HFF-Myc (cell line): ENCODE data around the gene RAB14.
A peak's percentile ranks its signal among the peaks of the same experiment; 100 is the strongest.

ENCODE experiments used
- DNase-seq: peaks from one replicate; pipeline ENCODE4 v3.0.0-alpha.2; 2011; ENCODE audit warnings: low read depth; ENCODE audit errors: extremely low read depth
- H3K4me3 ChIP-seq: replicated peaks from 2 replicates; pipeline ENCODE4 v1.5.1; 2011; ENCODE audit warnings: low read depth, mild to moderate bottlenecking, control low read depth, low read length
- TF ChIP-seq, protein P1 (sequence below): IDR thresholded peaks from 2 replicates; pipeline ENCODE4 v1.5.1; 2012; ENCODE audit warnings: mild to moderate bottlenecking, low read depth, low read length, control low read depth; ENCODE audit errors: missing control alignments

RAB14 gene

DNA sequence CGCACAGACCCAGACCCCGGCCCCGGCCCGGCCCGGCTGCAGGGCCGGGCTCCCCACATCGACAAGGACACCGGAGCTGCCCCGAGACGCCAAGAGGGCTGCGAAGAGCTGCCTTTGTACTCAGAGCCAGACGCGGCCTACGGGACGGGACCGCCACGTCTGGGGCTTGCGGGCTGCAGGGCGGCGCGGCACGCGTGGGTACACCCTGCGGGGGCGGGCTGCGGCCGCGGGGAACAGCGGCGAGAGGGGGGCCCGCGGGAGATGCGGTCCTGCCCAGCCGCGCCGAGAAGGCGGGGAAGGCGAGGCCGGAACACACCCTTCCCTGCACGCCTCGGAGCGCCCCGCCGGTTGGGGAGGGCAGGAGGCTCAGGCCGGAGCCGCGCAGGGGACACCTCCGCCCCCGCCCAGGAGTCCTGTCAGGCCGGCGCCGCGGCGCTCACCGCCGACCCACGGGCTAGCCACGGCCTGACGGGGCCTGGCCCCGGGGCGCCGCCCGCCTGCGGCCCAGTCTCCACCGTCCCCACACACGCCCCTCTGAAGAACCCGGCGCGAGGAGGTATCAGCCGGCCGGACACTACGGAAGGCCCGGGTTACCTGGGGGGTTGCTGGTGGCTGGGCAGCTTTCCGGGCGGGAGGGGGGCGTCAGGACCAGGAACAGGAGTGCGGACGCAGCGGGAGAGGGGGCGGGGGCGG is 478 bp downstream of the RAB14 start:
- DNase-seq = no peak
- peak overlapping the region; percentile 90 for H3K4me3 ChIP-seq
- TF ChIP-seq, protein P1, sequence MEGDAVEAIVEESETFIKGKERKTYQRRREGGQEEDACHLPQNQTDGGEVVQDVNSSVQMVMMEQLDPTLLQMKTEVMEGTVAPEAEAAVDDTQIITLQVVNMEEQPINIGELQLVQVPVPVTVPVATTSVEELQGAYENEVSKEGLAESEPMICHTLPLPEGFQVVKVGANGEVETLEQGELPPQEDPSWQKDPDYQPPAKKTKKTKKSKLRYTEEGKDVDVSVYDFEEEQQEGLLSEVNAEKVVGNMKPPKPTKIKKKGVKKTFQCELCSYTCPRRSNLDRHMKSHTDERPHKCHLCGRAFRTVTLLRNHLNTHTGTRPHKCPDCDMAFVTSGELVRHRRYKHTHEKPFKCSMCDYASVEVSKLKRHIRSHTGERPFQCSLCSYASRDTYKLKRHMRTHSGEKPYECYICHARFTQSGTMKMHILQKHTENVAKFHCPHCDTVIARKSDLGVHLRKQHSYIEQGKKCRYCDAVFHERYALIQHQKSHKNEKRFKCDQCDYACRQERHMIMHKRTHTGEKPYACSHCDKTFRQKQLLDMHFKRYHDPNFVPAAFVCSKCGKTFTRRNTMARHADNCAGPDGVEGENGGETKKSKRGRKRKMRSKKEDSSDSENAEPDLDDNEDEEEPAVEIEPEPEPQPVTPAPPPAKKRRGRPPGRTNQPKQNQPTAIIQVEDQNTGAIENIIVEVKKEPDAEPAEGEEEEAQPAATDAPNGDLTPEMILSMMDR = no peak

DNA sequence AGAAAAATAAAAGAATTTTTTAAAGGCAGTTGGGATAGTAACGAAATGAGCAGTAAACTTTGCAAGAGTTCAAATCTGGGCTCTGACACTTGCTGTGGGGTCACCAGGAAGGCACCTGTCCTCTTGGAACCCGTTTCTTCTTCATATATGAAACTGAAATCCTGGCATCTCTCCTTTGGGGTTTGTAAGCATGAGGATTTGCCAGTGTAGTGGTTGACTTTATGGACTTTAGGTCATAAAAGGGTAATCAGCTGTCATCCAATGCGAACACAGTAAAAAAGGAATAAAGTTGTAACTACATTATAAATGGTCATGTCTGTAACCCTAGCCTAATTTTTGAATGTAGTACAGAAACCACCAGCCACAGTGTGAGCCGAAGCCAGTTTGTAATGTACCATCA is 1.3 kb downstream of the RAB14 start:
- H3K4me3 ChIP-seq = peak overlapping the region; percentile 90

DNA sequence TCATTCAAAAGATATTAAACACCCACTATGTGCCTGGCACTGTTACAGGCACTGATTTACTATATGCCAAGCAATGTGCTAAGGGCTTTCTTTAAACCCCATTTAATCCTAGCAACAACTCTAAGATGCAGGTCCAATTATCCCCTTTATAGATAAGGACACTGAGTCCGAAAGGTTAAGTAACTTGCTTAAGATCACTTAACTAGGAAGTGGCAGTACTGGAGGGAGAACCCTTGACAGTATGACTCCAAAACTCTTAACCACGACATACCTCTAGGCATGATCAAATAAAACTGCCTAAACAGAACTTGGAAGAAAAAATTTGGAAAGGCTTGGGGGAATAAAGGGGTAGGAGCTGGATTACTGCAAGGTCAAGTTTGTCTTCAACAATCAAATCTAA is 1.7 kb downstream of the RAB14 start:
- TF ChIP-seq, protein P1 = no peak
- peak overlapping the region; percentile 90 for H3K4me3 ChIP-seq
- DNase-seq = no peak

More for the DNA sequence above, 1.3 kb downstream of the RAB14 start:
- TF ChIP-seq, protein P1 = no peak
- DNase-seq = no peak

DNA sequence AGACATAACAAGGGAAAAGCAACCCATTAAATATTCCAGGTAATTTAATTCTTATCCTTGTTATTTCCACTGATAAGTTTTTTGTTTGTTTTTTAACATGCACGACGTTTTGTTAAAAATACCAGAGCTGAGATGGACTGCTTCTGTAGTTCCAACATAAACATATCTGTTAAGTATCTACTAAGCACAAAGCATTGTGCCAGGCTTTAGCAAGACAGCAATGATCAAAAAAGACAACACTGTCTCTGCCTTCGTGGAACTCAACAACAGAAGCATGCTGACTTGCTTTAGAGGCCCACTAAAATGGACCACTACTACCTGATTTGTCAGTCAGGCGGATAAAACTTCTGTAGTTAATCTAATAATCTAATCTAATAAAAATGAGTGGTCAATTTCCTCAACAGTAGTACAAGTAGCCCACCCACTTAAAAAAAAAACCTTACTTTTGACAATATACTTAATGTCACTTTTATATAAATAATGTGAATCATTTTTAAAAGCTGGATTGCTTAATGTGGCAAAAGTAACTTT is 3.1 kb downstream of the RAB14 start:
- peak overlapping the region; percentile 18; the same call in 1 of the 2 replicates for H3K4me3 ChIP-seq
- TF ChIP-seq, protein P1 = no peak
- DNase-seq = no peak

DNA sequence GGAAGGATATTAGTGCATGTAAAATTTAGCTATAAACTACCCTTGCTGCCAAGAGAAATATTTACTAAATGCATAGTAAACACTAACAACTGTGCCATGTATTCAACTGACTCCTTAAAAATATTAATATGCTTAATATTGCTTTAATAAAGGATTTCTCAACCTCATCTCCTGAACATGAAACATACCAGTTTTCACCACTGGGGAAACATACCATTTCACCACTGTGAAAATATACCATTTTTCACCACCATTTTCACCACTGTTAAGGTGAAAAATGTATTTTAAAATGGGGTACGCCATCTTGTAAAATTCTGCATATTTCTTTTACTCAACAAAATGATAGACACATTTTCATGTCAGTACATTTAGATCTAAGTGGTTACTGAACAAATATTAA is 4.5 kb downstream of the RAB14 start:
- DNase-seq = no peak
- TF ChIP-seq, protein P1 = no peak
- no peak overlapping the region for H3K4me3 ChIP-seq

DNA sequence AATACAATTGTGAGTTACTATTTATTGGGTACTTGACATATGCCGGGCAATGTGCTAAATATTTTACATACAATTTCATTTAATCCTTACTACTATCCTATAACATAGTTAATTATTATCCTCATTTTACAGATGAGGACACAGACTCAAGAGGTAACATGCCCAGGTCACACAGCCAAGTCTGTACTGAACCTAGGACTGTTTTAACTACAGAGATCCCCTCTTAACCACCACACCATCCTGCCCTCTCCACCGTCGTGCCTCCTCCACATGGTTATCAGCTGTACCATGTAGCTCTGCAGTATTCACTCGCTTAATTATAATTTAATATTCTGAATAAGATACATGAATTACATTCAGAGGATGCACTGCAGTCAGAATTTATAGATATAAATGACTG is 5.3 kb downstream of the RAB14 start:
- DNase-seq = no peak
- H3K4me3 ChIP-seq = no peak overlapping the region
- TF ChIP-seq, protein P1 = no peak
